ENCODE measurements around the gene CDC7. TPM values are rescaled to one million over a fixed set of nuclear protein-coding genes. Genes with fewer than 3 reads are reported as not detected.

The CDC7 gene
- total RNA-seq, 1 experiment from 2014 or later: 41.6 TPM

- Histone ChIP-seq H2BK20ac (ENCODE audit: low read depth, low read length, poor library complexity, severe bottlenecking) (no peak overlapping the region), H2AK5ac (ENCODE audit: insufficient read length, low read length) (no peak overlapping the region), H2AFZ (ENCODE audit: low read length) (no peak overlapping the region), H4K5ac (ENCODE audit: insufficient read length, low read depth, low read length) (no peak overlapping the region), H3T11ph (ENCODE audit: low read length) (no peak overlapping the region), H3K27ac (ENCODE audit: insufficient read length, low read depth, low read length) (no peak overlapping the region), H2BK120ac (ENCODE audit: low read depth, low read length, poor library complexity, severe bottlenecking) (no peak overlapping the region), H3K23ac (ENCODE audit: insufficient read length, low read depth, low read length) (no peak overlapping the region), H3K9me3 (ENCODE audit: control insufficient read depth, low read depth, low read length) (no peaks in the 10 kb centered on the region), H3K27me3 (ENCODE audit: insufficient read depth, low read length) (no peaks in the 10 kb centered on the region), H3K18ac (ENCODE audit: insufficient read length, low read depth, low read length) (no peak overlapping the region), H4K91ac (ENCODE audit: insufficient read length, low read depth, low read length) (no peak overlapping the region), H3K23me2 (ENCODE audit: insufficient read length, low read depth, low read length, poor library complexity, severe bottlenecking) (peaks cover 7% of the 10 kb centered on the region), H3K4ac (ENCODE audit: low read depth, low read length) (no peak overlapping the region), H3K9ac (ENCODE audit: extremely low read depth, insufficient read length, low read length) (no peak overlapping the region), H3K4me2 (ENCODE audit: insufficient read depth, insufficient read length, low read length) (no peak overlapping the region), H4K8ac (replicated peaks; ENCODE audit: insufficient read length, low read depth, low read length) (no peak overlapping the region), H3K79me1 (ENCODE audit: insufficient read depth, low read depth, low read length, poor library complexity, severe bottlenecking) (peaks cover 3% of the 10 kb centered on the region), H3K14ac (ENCODE audit: insufficient read depth, low read length) (no peak overlapping the region), H2BK5ac (ENCODE audit: insufficient read length, low read length) (no peak overlapping the region), H3K79me2 (ENCODE audit: insufficient read depth, low read length) (peaks cover 22% of the 10 kb centered on the region; the same call in 1 of the 2 replicates), H2BK12ac (ENCODE audit: insufficient read length, low read depth, low read length) (no peak overlapping the region), H2BK15ac (ENCODE audit: low read depth, low read length) (no peak overlapping the region), H3K56ac (ENCODE audit: insufficient read length, low read depth, low read length) (no peak overlapping the region), H4K20me1 (ENCODE audit: control insufficient read depth, insufficient read depth, insufficient read length) (no peaks in the 10 kb centered on the region), H3K4me1 (ENCODE audit: insufficient read depth, low read length) (no peaks in the 10 kb centered on the region)
- no peak for TF ChIP-seq CTCF (conservative IDR thresholded peaks at IDR 0.05)
- no CpG with 5 or more reads among the region's 3 CpGs for WGBS (ENCODE audit: extremely low coverage, insufficient read length, low lambda C conversion rate)
- peaks cover 34 to 36% of the 10 kb centered on the region in 2 experiments for H3K4me1 Mint-ChIP-seq
- H3K4me3 Mint-ChIP-seq: no peak overlapping the region
- H3K27ac Mint-ChIP-seq: peak overlapping the region in 2 of 3 experiments; percentile 13 to 81; a peak in 3 of 7 replicates
- H3K27me3 Mint-ChIP-seq (ENCODE audit: low read depth): no peaks in the 10 kb centered on the region
- no peak for DNase-seq
- H3K9me3 Mint-ChIP-seq: no peaks in the 10 kb centered on the region
- H3K36me3 Mint-ChIP-seq (ENCODE audit: insufficient read depth in 1 of 3, low read depth in 3 of 3): peaks cover 15 to 36% (median 28%) of the 10 kb centered on the region in 3 experiments; a peak in 6 of 7 replicates
Measured at GRCh38 chr1:91505086-91505485, 4.4 kb downstream of the CDC7 start.
